NK-92 (cell line): ENCODE data around the gene TMEM204.

Experiments
- DNase-seq: peaks from one replicate; lab custom pipeline; 2025; ENCODE audit not compliant: unreplicated experiment; lab: John Stamatoyannopoulos, UW

TMEM204 gene

GRCh38 chr16:1537763-1538289 lies 4.4 kb downstream of the TMEM204 start:
- no peak for DNase-seq

DNA sequence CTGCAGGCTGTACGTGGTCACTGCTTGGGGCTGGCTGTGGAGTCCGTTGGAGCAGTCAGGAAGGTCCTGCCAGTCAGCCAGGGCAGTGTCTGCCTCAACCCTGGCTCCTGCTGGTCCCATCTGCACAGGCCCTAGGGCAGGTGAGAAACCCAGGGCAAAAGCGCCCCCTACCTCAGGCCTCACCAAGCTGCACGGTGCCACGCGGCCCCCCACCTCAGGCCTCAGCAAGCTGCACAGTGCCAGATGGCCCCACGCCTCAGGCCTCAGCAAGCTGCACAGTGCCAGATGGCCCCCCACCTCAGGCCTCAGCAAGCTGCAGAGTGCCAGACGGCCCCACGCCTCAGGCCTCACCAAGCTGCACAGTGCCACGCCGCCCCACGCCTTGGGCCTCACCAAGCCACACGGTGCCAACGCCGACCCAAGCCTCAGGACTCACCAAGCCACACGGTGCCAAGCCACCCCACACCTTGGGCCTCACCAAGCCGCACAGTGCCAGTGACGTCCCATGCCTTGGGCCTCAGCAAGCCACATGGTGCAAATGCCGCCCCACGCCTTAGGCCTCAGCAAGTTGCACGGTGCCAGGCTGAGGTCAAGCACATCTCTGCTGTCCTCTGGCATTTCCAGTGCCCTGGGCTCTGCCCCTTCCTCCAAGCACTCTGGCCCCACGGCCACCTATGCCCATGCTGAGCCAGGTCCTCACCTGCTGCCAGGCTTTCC lies 5.5 kb downstream of the TMEM204 start:
- DNase-seq = no peak

GRCh38 chr16:1539720-1540555 lies 6.5 kb downstream of the TMEM204 start:
- no peak for DNase-seq

DNA sequence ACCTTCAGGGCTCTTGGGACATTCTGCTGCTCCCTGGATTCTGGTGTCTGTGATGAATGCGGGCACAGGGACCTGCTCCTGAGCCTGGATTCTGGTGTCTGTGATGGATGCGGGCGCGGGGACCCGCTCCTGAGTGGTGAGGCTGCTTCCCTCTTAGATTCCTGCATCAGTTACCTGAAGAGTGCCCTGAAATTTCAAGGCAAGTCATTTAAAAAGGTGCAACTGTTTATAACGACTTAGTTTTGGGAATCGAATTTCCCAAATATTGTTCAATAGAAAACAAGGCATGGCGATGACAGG lies 7.0 kb downstream of the TMEM204 start:
- DNase-seq = no peak

GRCh38 chr16:1541293-1542165 lies 8.1 kb downstream of the TMEM204 start:
- no peak for DNase-seq

GRCh38 chr16:1542166-1542500 lies 8.7 kb downstream of the TMEM204 start:
- DNase-seq = no peak

DNA sequence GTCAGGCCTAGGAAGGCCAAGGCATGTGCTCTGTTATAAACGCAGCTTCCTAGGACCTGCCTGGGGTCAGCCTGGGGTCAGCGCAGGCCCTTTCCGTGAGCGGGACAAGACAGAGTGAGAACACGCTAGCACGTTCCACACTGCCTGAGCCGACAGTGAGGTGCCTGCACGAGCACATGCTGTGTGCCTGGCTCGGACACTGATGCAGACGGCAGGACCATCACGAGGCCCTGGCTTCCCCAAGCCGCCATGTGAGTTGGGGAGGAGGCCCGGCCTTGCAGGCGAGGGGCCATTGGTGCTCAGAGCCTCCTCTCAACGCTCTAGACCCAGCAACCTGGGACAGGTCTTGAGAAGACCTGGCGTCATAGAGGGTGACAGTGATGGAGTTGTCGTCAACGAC lies 9.1 kb downstream of the TMEM204 start:
- DNase-seq = no peak

- no peak for DNase-seq
Observed at GRCh38 chr16:1543085-1543896, 9.8 kb downstream of the TMEM204 start.

DNA sequence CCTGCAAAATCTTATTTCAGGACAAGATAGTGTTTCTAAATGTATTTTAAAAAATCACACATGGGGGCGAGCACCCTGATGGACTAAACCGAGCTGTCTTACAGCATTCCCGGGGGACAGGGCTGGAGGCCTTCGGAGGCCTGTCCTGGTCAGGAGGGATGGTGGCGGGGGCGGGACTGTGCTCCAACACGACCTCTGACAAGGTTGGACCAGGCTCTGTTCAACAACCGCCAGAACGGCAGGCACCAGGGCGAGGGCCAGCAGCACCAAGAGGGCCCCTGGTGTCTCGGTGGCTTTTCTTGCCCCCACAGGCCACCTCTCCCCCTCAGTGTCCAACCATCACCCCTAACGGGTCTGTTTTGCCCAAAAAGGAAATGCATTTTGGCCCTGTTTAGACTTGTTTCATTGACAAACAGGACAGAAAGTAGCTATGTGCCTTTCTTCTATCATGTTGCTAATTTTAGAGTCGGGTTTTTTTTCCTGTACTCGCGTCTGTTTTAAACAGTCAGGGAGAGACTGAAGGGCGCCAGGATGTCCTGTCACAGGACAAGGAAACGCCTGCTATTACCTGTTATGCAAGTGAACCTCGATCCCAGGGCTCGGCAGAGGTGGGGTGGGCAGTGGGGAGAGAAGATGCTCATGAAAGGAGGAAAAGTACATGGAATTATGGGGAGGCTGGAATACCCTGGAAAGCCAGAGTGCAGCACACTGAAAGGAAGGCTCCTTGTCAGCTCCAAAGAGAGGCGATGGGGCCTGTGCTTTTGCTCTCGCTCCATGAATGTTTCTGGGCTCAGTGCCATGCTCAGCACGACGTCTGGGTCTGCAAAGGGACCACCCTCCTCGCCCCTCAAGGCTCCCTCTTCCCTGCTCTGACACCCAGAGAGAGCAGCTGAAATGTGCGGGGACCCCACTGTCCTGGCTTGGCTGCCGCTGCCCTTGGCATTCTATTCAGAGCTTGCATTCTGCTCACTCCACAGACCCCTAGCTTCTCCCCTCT lies 11.9 kb downstream of the TMEM204 start:
- DNase-seq = no peak

GRCh38 chr16:1546430-1546829 lies 13.0 kb downstream of the TMEM204 start:
- DNase-seq = no peak

- DNase-seq = no peak
Observed at GRCh38 chr16:1548233-1548632, 14.8 kb downstream of the TMEM204 start.

GRCh38 chr16:1548727-1549126 lies 15.3 kb downstream of the TMEM204 start:
- no peak for DNase-seq

DNA sequence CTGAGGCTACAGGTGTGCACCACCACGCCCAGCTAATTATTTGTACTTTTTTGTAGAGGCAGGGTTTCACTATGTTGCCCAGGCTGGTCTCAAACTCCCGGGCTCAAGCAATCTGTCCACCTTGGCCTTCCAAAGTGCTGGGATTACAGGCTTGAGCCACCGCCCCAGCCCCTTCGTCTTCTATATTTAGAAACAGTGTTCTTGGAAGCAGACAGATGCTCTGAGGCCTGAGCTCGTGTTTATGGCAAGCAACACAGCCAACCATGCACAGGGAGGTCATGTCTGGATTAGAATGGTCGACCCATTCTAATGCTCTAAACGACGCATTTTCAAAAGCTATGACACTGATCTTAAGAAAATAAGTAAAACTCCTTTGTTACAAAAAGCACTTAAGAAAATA lies 16.6 kb downstream of the TMEM204 start:
- DNase-seq = no peak

DNA sequence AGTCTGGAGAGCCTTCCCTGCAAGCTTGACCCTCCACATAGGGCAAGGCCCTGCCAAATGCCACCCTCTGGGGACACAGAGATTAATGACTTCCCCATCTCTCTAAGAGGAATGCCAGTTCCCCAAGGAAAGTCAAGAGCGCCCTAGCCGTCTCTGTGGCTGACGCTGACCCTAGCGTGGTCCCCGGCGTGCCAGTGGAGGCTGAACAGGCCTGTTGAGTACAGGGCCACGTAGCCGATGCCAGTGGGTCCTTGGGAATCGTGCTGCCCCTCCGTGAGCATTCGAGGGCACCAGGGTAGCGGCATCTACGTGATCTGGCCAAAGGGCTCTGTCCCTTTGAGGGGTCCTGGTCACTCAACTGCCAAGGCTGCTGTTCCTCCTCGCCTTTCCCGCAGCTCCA lies 17.2 kb downstream of the TMEM204 start:
- DNase-seq = no peak

GRCh38 chr16:1551166-1551565 lies 17.7 kb downstream of the TMEM204 start:
- no peak for DNase-seq

GRCh38 chr16:1552129-1552528 lies 18.7 kb downstream of the TMEM204 start:
- no peak for DNase-seq

DNA sequence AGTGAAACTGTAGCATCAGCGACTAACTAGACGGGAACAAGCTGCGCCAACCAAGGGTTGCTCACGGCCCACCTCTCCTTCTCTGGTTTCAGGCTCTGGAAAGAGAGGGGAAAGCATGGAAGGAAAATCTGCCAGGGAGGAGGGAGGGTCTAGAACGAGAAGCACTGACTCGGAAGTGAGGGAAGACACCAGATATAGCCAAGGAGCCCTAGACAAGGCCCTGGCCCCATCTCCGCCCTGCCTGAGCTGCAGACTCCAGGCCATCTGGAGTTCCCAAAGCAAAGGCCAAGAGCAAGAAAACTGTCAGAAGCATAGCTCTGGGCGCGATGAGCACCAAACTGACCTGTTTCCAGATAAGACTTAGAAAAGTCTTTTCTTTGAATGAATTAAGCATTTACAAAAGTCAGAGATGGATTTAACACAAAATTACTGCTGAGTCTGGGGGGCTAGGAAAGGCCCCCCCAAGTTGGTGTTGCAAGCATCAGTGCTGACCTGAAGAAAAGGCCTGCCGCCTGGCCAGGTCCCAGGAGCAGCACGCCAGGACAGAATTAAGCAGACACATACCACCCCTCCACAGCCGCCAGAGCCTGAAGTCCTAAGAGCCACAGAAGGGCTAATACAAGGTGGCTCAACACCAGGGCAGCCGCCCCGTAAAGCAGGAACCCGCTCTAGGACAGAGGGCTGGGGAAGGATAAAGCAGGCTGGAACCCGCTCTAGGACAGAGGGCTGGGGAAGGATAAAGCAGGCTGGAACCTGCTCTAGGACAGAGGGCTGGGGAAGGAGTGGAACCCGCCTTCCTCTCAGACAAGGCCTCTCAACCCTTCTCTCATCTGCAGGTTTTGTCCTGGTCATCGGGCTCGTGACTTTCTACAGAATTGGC lies 20.7 kb downstream of the TMEM204 start:
- no peak for DNase-seq

DNA sequence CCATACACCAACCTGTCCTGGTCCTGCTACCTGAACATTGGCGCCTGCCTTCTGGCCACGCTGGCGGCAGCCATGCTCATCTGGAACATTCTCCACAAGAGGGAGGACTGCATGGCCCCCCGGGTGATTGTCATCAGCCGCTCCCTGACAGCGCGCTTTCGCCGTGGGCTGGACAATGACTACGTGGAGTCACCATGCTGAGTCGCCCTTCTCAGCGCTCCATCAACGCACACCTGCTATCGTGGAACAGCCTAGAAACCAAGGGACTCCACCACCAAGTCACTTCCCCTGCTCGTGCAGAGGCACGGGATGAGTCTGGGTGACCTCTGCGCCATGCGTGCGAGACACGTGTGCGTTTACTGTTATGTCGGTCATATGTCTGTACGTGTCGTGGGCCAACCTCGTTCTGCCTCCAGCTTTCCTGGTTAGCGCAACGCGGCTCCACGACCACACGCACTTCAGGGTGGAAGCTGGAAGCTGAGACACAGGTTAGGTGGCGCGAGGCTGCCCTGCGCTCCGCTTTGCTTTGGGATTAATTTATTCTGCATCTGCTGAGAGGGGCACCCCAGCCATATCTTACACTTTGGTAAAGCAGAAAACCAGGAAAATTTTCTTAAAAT lies 21.5 kb downstream of the TMEM204 start:
- no peak for DNase-seq
